K562 (cell line): Measurements from ENCODE around the gene FAM83G. TPM values are rescaled to one million over a fixed set of nuclear protein-coding genes. Genes with fewer than 3 reads are reported as not detected.

Source experiments
- ATAC-seq: fragments of 200-7000 bp; cut with Tn5 transposase; 3 replicates; pipeline ENCODE4 v1.9.1; 2020; ENCODE audit warnings: moderate library complexity
- BruUV-seq: library from RNA; stranded (reverse); fragments of 400-500 nt; replicated peaks from 2 replicates; lab custom pipeline; 2021; lab: Mats Ljungman, UMichigan
- CTCF ChIA-PET: fragments of 300-600 bp; formaldehyde crosslinking; extraction: SDS; loops from one replicate; lab custom pipeline; 2021; ENCODE audit warnings: low intra/inter-chr PET ratio; lab: Yijun Ruan, JAX
- POLR2A ChIA-PET: fragments of 300-600, 350-650 bp; sonication (Branson Sonifier 250); formaldehyde crosslinking; extraction: SDS; loops from one replicate; lab custom pipeline; 2021; ENCODE audit warnings: antibody characterized with exemption, inconsistent platforms; lab: Yijun Ruan, JAX
- DNase-seq, 4 experiments: peaks; one replicate each; pipeline versions ENCODE4 v3.0.0 to v3.0.0-alpha.2; 2011 to 2018; ENCODE audit warnings: low spot score in 3 of 4, mixed read lengths in 3 of 4; ENCODE audit errors: extremely low read depth in 1 of 4
- FAIRE-seq: peaks from 2 replicates; lab custom pipeline; 2011; peaks lifted over from hg19 to GRCh38; lab: Jason Lieb, UNC
- H2AFZ ChIP-seq: 2 replicates; pipeline ENCODE4 v1.6.0; 2011; ENCODE audit warnings: low read depth, low read length, control low read depth, inconsistent platforms
- H3K27ac ChIP-seq: fragments of 200-600 bp; 3 replicates; pipeline ENCODE4 v1.8.0; 2011; ENCODE audit warnings: low read depth, mild to moderate bottlenecking, control low read depth, inconsistent platforms, low read length, moderate library complexity, mixed read lengths; ENCODE audit errors: extremely low read depth
- H3K27me3 ChIP-seq, 2 experiments: fragments of 300-600 bp in 1 of 2; 2 replicates in 1 of 2; 3 replicates in 1 of 2; pipeline versions ENCODE4 v1.6.0 to v1.8.0; 2011; ENCODE audit warnings: inconsistent platforms in 2 of 2, low read length in 2 of 2, mild to moderate bottlenecking in 1 of 2, mixed read lengths in 1 of 2, moderate library complexity in 1 of 2; ENCODE audit not compliant: control insufficient read depth in 2 of 2, insufficient read depth in 2 of 2
- H3K36me3 ChIP-seq: fragments of 300-600 bp; 3 replicates; pipeline ENCODE4 v1.8.0; 2011; ENCODE audit warnings: mild to moderate bottlenecking, low read length, inconsistent platforms; ENCODE audit not compliant: control insufficient read depth, insufficient read depth
- H3K4me1 ChIP-seq, 2 experiments: fragments of 200-600 bp in 1 of 2; replicated peaks in 1 of 2; 2 replicates in 1 of 2; 3 replicates in 1 of 2; pipeline versions ENCODE4 v1.5.1 to v1.8.0; 2011; ENCODE audit warnings: inconsistent platforms in 2 of 2, low read length in 2 of 2, mild to moderate bottlenecking in 1 of 2, mixed read lengths in 1 of 2, moderate library complexity in 1 of 2; ENCODE audit not compliant: control insufficient read depth in 2 of 2, insufficient read depth in 2 of 2
- H3K4me2 ChIP-seq: 2 replicates; pipeline ENCODE4 v1.6.1; 2011; ENCODE audit warnings: low read length, control low read depth, inconsistent platforms, mixed read lengths; ENCODE audit not compliant: insufficient read depth
- H3K4me3 ChIP-seq: fragments of 200-600 bp; sonication (generic), shearing (Covaris generic); 2 replicates; pipeline ENCODE4 v1.5.1; 2016; ENCODE audit warnings: control low read depth, inconsistent platforms
- H3K79me2 ChIP-seq: fragments of 200-600 bp; 3 replicates; pipeline ENCODE4 v1.8.0; 2011; ENCODE audit warnings: low read length, inconsistent platforms; ENCODE audit not compliant: control insufficient read depth, insufficient read depth
- H3K9ac ChIP-seq, 2 experiments: 2 replicates each; pipeline versions ENCODE4 v1.6.0 to v1.6.1; 2011; ENCODE audit warnings: low read depth in 2 of 2, low read length in 2 of 2, control low read depth in 1 of 2, inconsistent platforms in 1 of 2, mild to moderate bottlenecking in 1 of 2, mixed read lengths in 1 of 2; ENCODE audit not compliant: insufficient read depth in 1 of 2
- H3K9me1 ChIP-seq: one replicate; pipeline ENCODE4 v1.6.0; 2011; ENCODE audit warnings: inconsistent platforms, mild to moderate bottlenecking, low read length, moderate library complexity; ENCODE audit not compliant: control insufficient read depth, insufficient read depth
- H3K9me3 ChIP-seq: replicated peaks from 2 replicates; pipeline ENCODE4 v1.5.1; 2011; ENCODE audit warnings: low read depth, low read length, inconsistent platforms; ENCODE audit not compliant: control insufficient read depth, insufficient read depth
- H4K20me1 ChIP-seq: replicated peaks from 2 replicates; pipeline ENCODE4 v1.6.1; 2011; ENCODE audit warnings: low read length, inconsistent platforms, mixed read lengths; ENCODE audit not compliant: control insufficient read depth, insufficient read depth
- SNIP1 ChIP-seq: fragments of 450-650 bp; IDR thresholded peaks from 2 replicates; pipeline ENCODE4 v1.7.1; 2017; ENCODE audit warnings: low read depth, mild to moderate bottlenecking
- ZNF121 ChIP-seq: sonication (generic); formaldehyde crosslinking; conservative IDR thresholded peaks from 2 replicates; pipeline ENCODE4 v1.8.0; 2022; ENCODE audit warnings: missing genetic modification reagents
- ZNF197 ChIP-seq: fragments of 200-800 bp; sonication (Bioruptor generic); IDR thresholded peaks from 2 replicates; pipeline ENCODE4 v1.6.1; 2016; ENCODE audit warnings: low read depth, missing genetic modification characterization, missing compliant biosample characterization
- WGBS: fragments of 100-300 bp; shearing (Covaris generic); methylation state at CpG from one replicate; pipeline ENCODE4 v1.1.6; 2016; ENCODE audit warnings: low coverage, mixed read lengths; ENCODE audit not compliant: insufficient coverage; ENCODE audit errors: missing lambda C conversion rate; 5-methylcytosine and 5-hydroxymethylcytosine counted together
- in situ Hi-C: fragments of 300-500 bp; cut with MboI; formaldehyde crosslinking; loops from 4 replicates; pipeline ENCODE4 v1.15.0; 2018; ENCODE audit warnings: inconsistent platforms, mixed read lengths
- intact Hi-C: fragments of 100-400 bp; cut with micrococcal nuclease; formaldehyde crosslinking; loops from 2 replicates; pipeline ENCODE4 v1.14.2; 2022
- polyA plus RNA-seq, 8 experiments: library from polyadenylated mRNA; depleted of rRNA in 4 of 8; stranded (reverse) in 5 of 8; unstranded in 3 of 8; fragments of >200 nt; fragmentation: Nextera tagmentation in 2 of 8; fragmentation: Illumina TruSeq in 1 of 8; extraction: Ambion mirVana in 2 of 8; extraction: Trizol in 1 of 8; gene quantifications; 2 replicates each; pipeline versions ENCODE4 v1.2.1 to v1.2.3, GENCODE V29; 2011 to 2014; ENCODE audit warnings: inconsistent platforms in 1 of 8, missing spikeins in 1 of 8
- total RNA-seq, 7 experiments: library from RNA; depleted of rRNA in 6 of 7; stranded (reverse); fragments of >200 nt in 6 of 7; fragmentation: Illumina TruSeq in 2 of 7; extraction: Trizol in 2 of 7; gene quantifications; 2 replicates each; pipeline versions ENCODE4 v1.2.1 to v1.2.3, GENCODE V29; 2011 to 2021; ENCODE audit warnings: low replicate concordance in 1 of 7
- TF ChIP-seq, protein P1 (sequence below): fragments of 250-450 bp; sonication (Bioruptor Pico); IDR thresholded peaks from 2 replicates; pipeline ENCODE4 v1.8.0; 2022; ENCODE audit warnings: inconsistent platforms

The FAM83G gene
- total and polyA plus RNA-seq, 9 of the 15 experiments (the other 6 are each of a cell fraction or from before 2014, with no cell fraction given), result 0.04 to 10.3 (median 4.5) TPM; not detected in 1

DNA sequence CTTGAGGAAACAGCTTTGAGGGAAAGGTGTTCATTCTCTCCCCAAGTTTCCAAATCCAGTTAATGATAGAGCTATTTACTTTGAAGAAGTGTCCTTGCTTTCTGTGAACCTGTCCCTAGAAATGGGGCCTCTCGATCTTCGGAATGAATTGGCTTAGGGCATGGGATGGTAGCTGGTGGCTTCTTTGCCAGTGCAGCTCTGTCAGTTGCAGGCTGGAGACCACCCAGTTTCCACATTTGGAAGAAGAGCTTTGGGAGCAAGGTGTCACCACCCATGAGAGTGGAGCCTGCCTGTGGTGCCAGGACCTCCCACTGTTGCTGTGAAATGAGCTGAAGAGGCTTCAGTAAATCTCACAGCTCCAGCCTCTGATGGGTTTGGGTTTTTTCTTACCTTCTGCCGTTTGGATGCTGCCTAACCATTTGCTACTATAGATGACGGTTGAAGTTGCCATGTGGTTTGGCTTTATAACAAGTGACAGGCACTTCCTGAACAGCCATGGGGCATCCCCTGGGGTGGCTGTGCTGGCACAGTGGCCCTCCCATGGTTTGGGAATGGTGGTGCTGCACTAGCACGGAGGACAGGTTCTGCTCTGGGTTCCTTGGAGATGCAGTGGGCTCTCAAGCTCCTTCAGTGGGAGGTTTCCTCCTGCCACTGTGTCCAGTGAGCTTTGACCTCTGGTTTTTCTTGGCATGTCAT lies 72.1 kb downstream of the FAM83G start:
- ChIA-PET POLR2A (interaction anchor here (1.5 to 1.7 kb wide), 2 partner anchors 10 to 17 kb away, joined by 3 read pairs; no protein-coding TSS in a partner anchor), CTCF (no interaction called here)
- WGBS, result 62% methylated on average over 5 of the region's 5 CpGs
- intact Hi-C loops (loop anchor here (10.0 kb wide), 1 partner anchor 308 kb away; no protein-coding TSS in a partner anchor), in situ Hi-C loops (no loop called here)
- Histone ChIP-seq H3K36me3 (peaks cover 25% of the 10 kb centered on the region; the same call in 2 of the 3 replicates), H3K27me3 (no peaks in the 10 kb centered on the region), H3K79me2 (no peaks in the 10 kb centered on the region), H3K4me1 (peaks cover 0 to 3% of the 10 kb centered on the region in 2 experiments; a peak in 1 of 5 replicates), H3K9me3 (no peaks in the 10 kb centered on the region), H3K9me1 (no peaks in the 10 kb centered on the region), H3K27ac (no peak overlapping the region), H2AFZ (no peak overlapping the region), H3K4me3 (no peak overlapping the region), H4K20me1 (no peaks in the 10 kb centered on the region), H3K9ac (no peak overlapping the region), H3K4me2 (no peak overlapping the region)
- FAIRE-seq (no peak), ATAC-seq (no peak), DNase-seq (no peak)
- TF ChIP-seq ZNF197 (CRISPR knock-in tag) (no peak), ZNF121 (CRISPR knock-in tag) (no peak), SNIP1 (no peak)
- TF ChIP-seq, protein P1, sequence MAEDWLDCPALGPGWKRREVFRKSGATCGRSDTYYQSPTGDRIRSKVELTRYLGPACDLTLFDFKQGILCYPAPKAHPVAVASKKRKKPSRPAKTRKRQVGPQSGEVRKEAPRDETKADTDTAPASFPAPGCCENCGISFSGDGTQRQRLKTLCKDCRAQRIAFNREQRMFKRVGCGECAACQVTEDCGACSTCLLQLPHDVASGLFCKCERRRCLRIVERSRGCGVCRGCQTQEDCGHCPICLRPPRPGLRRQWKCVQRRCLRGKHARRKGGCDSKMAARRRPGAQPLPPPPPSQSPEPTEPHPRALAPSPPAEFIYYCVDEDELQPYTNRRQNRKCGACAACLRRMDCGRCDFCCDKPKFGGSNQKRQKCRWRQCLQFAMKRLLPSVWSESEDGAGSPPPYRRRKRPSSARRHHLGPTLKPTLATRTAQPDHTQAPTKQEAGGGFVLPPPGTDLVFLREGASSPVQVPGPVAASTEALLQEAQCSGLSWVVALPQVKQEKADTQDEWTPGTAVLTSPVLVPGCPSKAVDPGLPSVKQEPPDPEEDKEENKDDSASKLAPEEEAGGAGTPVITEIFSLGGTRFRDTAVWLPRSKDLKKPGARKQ, result no peak
- no TSS peak for BruUV-seq
